Mesothelial cell of epicardium (in vitro differentiated cells): ENCODE measurements around the gene GALNTL6. TPM values are rescaled to one million over a fixed set of nuclear protein-coding genes. Genes with fewer than 3 reads are reported as not detected.

Experiments
- DNase-seq, 2 experiments: peaks; one replicate each; pipeline ENCODE4 v3.0.0; 2021; ENCODE audit warnings: low spot score in 2 of 2; ENCODE audit not compliant: unreplicated experiment in 2 of 2
- H3K27ac Mint-ChIP-seq: 2 replicates; pipeline ENCODE4 v1.8.0; 2021; ENCODE audit warnings: mixed read lengths
- H3K27me3 Mint-ChIP-seq: 2 replicates; pipeline ENCODE4 v1.8.0; 2021; ENCODE audit warnings: low read depth, mixed read lengths
- H3K36me3 Mint-ChIP-seq: 2 replicates; pipeline ENCODE4 v1.8.0; 2021; ENCODE audit warnings: mixed read lengths
- H3K4me1 Mint-ChIP-seq: 2 replicates; pipeline ENCODE4 v1.8.0; 2021; ENCODE audit warnings: mixed read lengths
- H3K4me3 Mint-ChIP-seq: 2 replicates; pipeline ENCODE4 v1.8.0; 2021; ENCODE audit warnings: mild to moderate bottlenecking, moderate library complexity, mixed read lengths
- H3K9me3 Mint-ChIP-seq: 2 replicates; pipeline ENCODE4 v1.8.0; 2021; ENCODE audit warnings: mixed read lengths
- CTCF ChIP-seq: fragments of 200-600 bp; sonication (generic); IDR thresholded peaks from one replicate; pipeline ENCODE4 v1.5.0; 2021; ENCODE audit warnings: antibody characterized with exemption; ENCODE audit not compliant: unreplicated experiment
- total RNA-seq: library from RNA; stranded (reverse); gene quantifications from 3 replicates; pipeline ENCODE4 v1.2.1, GENCODE V29; 2021

The GALNTL6 gene
- total RNA-seq, 1 donor from 2014 or later: 1.3 TPM

GRCh38 chr4:172546782-172547181 lies 733.6 kb downstream of the GALNTL6 start:
- H3K4me1 Mint-ChIP-seq: peaks cover 11% of the 10 kb centered on the region
- H3K27ac Mint-ChIP-seq: no peak overlapping the region
- DNase-seq: no peak
- TF ChIP-seq CTCF: no peak
- H3K27me3 Mint-ChIP-seq: no peaks in the 10 kb centered on the region
- H3K4me3 Mint-ChIP-seq: no peak overlapping the region
- H3K9me3 Mint-ChIP-seq: peaks cover 3% of the 10 kb centered on the region
- no peaks in the 10 kb centered on the region for H3K36me3 Mint-ChIP-seq

- no peak for DNase-seq
- H3K9me3 Mint-ChIP-seq: no peaks in the 10 kb centered on the region
- no peaks in the 10 kb centered on the region for H3K36me3 Mint-ChIP-seq
- no peaks in the 10 kb centered on the region for H3K27me3 Mint-ChIP-seq
- peaks cover 11% of the 10 kb centered on the region for H3K4me1 Mint-ChIP-seq
- H3K27ac Mint-ChIP-seq: no peak overlapping the region
- TF ChIP-seq CTCF: no peak
- no peak overlapping the region for H3K4me3 Mint-ChIP-seq
These were observed 734.5 kb downstream of the GALNTL6 start for GRCh38 chr4:172547724-172548123.

GRCh38 chr4:172553216-172553615 lies 740.0 kb downstream of the GALNTL6 start:
- Mint-ChIP-seq H3K9me3 (no peaks in the 10 kb centered on the region), H3K36me3 (no peaks in the 10 kb centered on the region), H3K4me1 (peaks cover 2% of the 10 kb centered on the region), H3K27ac (no peak overlapping the region), H3K27me3 (no peaks in the 10 kb centered on the region), H3K4me3 (no peak overlapping the region)
- DNase-seq: no peak
- no peak for TF ChIP-seq CTCF

- Mint-ChIP-seq H3K27ac (no peak overlapping the region), H3K9me3 (peaks cover 3% of the 10 kb centered on the region), H3K27me3 (no peaks in the 10 kb centered on the region), H3K4me3 (no peak overlapping the region), H3K4me1 (peaks cover 2% of the 10 kb centered on the region), H3K36me3 (no peaks in the 10 kb centered on the region)
- TF ChIP-seq CTCF: no peak
- DNase-seq: no peak
These were observed 741.4 kb downstream of the GALNTL6 start for GRCh38 chr4:172554588-172554987.

- no peak for TF ChIP-seq CTCF
- Mint-ChIP-seq H3K4me1 (peaks cover 2% of the 10 kb centered on the region), H3K27ac (no peak overlapping the region), H3K4me3 (no peak overlapping the region), H3K36me3 (no peaks in the 10 kb centered on the region), H3K9me3 (peaks cover 3% of the 10 kb centered on the region), H3K27me3 (no peaks in the 10 kb centered on the region)
- DNase-seq: no peak
These were observed 742.5 kb downstream of the GALNTL6 start for GRCh38 chr4:172555725-172556124.

- no peaks in the 10 kb centered on the region for H3K9me3 Mint-ChIP-seq
- no peak for DNase-seq
- H3K27ac Mint-ChIP-seq: no peak overlapping the region
- TF ChIP-seq CTCF: no peak
- no peaks in the 10 kb centered on the region for H3K36me3 Mint-ChIP-seq
- no peaks in the 10 kb centered on the region for H3K27me3 Mint-ChIP-seq
- no peak overlapping the region for H3K4me3 Mint-ChIP-seq
- H3K4me1 Mint-ChIP-seq: no peaks in the 10 kb centered on the region
These were observed 760.7 kb downstream of the GALNTL6 start for GRCh38 chr4:172573899-172574298.
